ENCODE measurements around the gene SAA1. TPM values are rescaled to one million over a fixed set of nuclear protein-coding genes. Genes with fewer than 3 reads are reported as not detected.
A peak's percentile ranks its signal among the peaks of the same experiment; 100 is the strongest.
"Not testable (repeated sequence)": the region's sequence is repeated elsewhere in the genome, so short reads cannot be mapped to it uniquely, and the experiment has no call there.

The SAA1 gene
- total and polyA plus RNA-seq, 10 of the 15 experiments (the other 5 are each of a cell fraction or from before 2014, with no cell fraction given): 0.36 to 6.9 TPM; not detected in 8

GRCh38 chr11:18247191-18247581 lies 18.9 kb upstream of the SAA1 start:
- 0 out of 3 replicates have a peak, but pooled peaks have one; percentile 1 for TF ChIP-seq POU2F2 (IDR thresholded peaks at IDR 0.05; ENCODE audit: borderline replicate concordance, low read depth, low read length)

GRCh38 chr11:18248561-18248960 lies 17.5 kb upstream of the SAA1 start, which contains the start of gene SAA2:
SAA2 (minus strand) TSS chr11:18248668; CDS start chr11:18248011, 657 bp downstream.
- no peak for FAIRE-seq
- H3K36me3 ChIP-seq (ENCODE audit: control insufficient read depth in 2 of 2, insufficient read depth in 2 of 2, low read length in 1 of 2): no peaks in the 10 kb centered on the region
- ChIA-PET POLR2A (no interaction called here), RAD21 (ENCODE audit: unreplicated experiment) (interaction anchor here (1.3 kb wide), 1 partner anchor 73 kb away, joined by 5 read pairs; the partner anchor contains the start of gene HPS5), SMC1A (ENCODE audit: uncharacterized antibody, unreplicated experiment) (interaction anchor here (0.8 to 1.3 kb wide), 2 partner anchors 12 to 73 kb away, joined by 3 read pairs; partner anchors contain the start of gene HPS5), CTCF (interaction anchor here (1.0 kb wide), 1 partner anchor 133 kb away, joined by 4 read pairs; no protein-coding TSS in a partner anchor)
- no peak for ATAC-seq
- H3K4me2 ChIP-seq (ENCODE audit: control insufficient read depth, insufficient read depth): no peak within 1 kb of the TSS
- no peak for DNase-seq (ENCODE audit: low read depth, low spot score)
- H3K9me3 ChIP-seq (replicated peaks; ENCODE audit: control insufficient read depth, insufficient read depth, low read length): no peaks in the 10 kb centered on the region
- H3K9ac ChIP-seq (ENCODE audit: control insufficient read depth, insufficient read depth, low read length): no peak within 1 kb of the TSS
- in situ Hi-C loops (cut with MboI) (no loop called here), intact Hi-C loops (cut with micrococcal nuclease; ENCODE audit: unreplicated experiment) (loop anchor here (10.0 kb wide), 3 partner anchors 276 to 476 kb away; partner anchors contain the start of genes IGSF22 and TSG101)
- H2AFZ ChIP-seq (ENCODE audit: control insufficient read depth, low read depth, low read length): no peak within 1 kb of the TSS
- H3K4me1 ChIP-seq (ENCODE audit: control insufficient read depth, insufficient read depth, low read length): peaks cover 25% of the 10 kb centered on the region
- H4K20me1 ChIP-seq (ENCODE audit: control insufficient read depth, insufficient read depth): no peaks in the 10 kb centered on the region
- no peaks in the 10 kb centered on the region for H3K27me3 ChIP-seq (replicated peaks in 1 of 2; ENCODE audit: control insufficient read depth in 2 of 2, insufficient read depth in 2 of 2, low read length in 1 of 2)
- H3K79me2 ChIP-seq (ENCODE audit: control insufficient read depth, insufficient read depth, low read length): no peaks in the 10 kb centered on the region
- no TSS peak for BruUV-seq (replicated peaks)
- H3K4me3 ChIP-seq: no peak within 1 kb of the TSS
- no peak within 1 kb of the TSS for H3K27ac ChIP-seq (ENCODE audit: control insufficient read depth, insufficient read depth)
- WGBS (ENCODE audit: insufficient coverage, insufficient replicate concordance, low lambda C conversion rate, missing lambda C conversion rate): 30% methylated on average over 5 of the region's 5 CpGs
- TF ChIP-seq PML (IDR thresholded peaks at IDR 0.05; ENCODE audit: low read length): no peak
- TF ChIP-seq SUPT20H (IDR thresholded peaks at IDR 0.05; ENCODE audit: borderline replicate concordance, control insufficient read depth, low read depth, low read length): no peak
- TF ChIP-seq KDM1A (IDR thresholded peaks at IDR 0.05; ENCODE audit: borderline replicate concordance): no peak
- no peak for TF ChIP-seq EGR1 (IDR thresholded peaks at IDR 0.05; ENCODE audit: borderline replicate concordance in 1 of 2, low read depth in 2 of 2, low read length in 2 of 2)
- TF ChIP-seq NFXL1 (IDR thresholded peaks at IDR 0.05; ENCODE audit: borderline replicate concordance): no peak
- no peak for TF ChIP-seq ZNF24 (IDR thresholded peaks at IDR 0.05)
- TF ChIP-seq ZBTB4 (CRISPR knock-in tag; IDR thresholded peaks at IDR 0.05): no peak
- no peak for TF ChIP-seq FOXK2 (IDR thresholded peaks at IDR 0.05)
- TF ChIP-seq FOS (IDR thresholded peaks at IDR 0.05; ENCODE audit: borderline replicate concordance, extremely low read depth, insufficient read length): no peak
- no peak for TF ChIP-seq ATF3 (IDR thresholded peaks at IDR 0.05; ENCODE audit: borderline replicate concordance, extremely low read depth, low read depth, low read length)
- no peak for TF ChIP-seq KLF5 (IDR thresholded peaks at IDR 0.05; ENCODE audit: partially characterized antibody)

More at GRCh38 chr11:18247191-18247581, 18.9 kb upstream of the SAA1 start:
- DNase-seq (ENCODE audit: low read depth, low spot score); in situ Hi-C loops (cut with MboI); H3K9me3 ChIP-seq (replicated peaks; ENCODE audit: control insufficient read depth, insufficient read depth, low read length); H2AFZ ChIP-seq (ENCODE audit: control insufficient read depth, low read depth, low read length); H3K36me3 ChIP-seq (ENCODE audit: control insufficient read depth in 2 of 2, insufficient read depth in 2 of 2, low read length in 1 of 2); BruUV-seq (replicated peaks); H4K20me1 ChIP-seq (ENCODE audit: control insufficient read depth, insufficient read depth); H3K79me2 ChIP-seq (ENCODE audit: control insufficient read depth, insufficient read depth, low read length); H3K9ac ChIP-seq (ENCODE audit: control insufficient read depth, insufficient read depth, low read length); H3K27me3 ChIP-seq (replicated peaks in 1 of 2; ENCODE audit: control insufficient read depth in 2 of 2, insufficient read depth in 2 of 2, low read length in 1 of 2); H3K4me3 ChIP-seq; FAIRE-seq: not testable (repeated sequence)
- intact Hi-C loops (cut with micrococcal nuclease; ENCODE audit: unreplicated experiment): loop anchor here (2.0 to 10.0 kb wide), 4 partner anchors 74 to 478 kb away; partner anchors contain the start of genes IGSF22 and TSG101
- ChIA-PET CTCF (interaction anchor here (1.1 kb wide), 1 partner anchor 19 kb away, joined by 3 read pairs; the partner anchor contains the start of gene SAA1), SMC1A (ENCODE audit: uncharacterized antibody, unreplicated experiment) (interaction anchor here (3.9 to 4.8 kb wide), 3 partner anchors 67 to 149 kb away, joined by 40 to 48 read pairs (median 42); partner anchors contain the start of genes HPS5 and LDHA), POLR2A (interaction anchor here (1.4 to 1.6 kb wide), 2 partner anchors 74 to 148 kb away, joined by 3 to 4 read pairs; partner anchors contain the start of gene HPS5), RAD21 (ENCODE audit: unreplicated experiment) (interaction anchor here (1.1 to 4.3 kb wide), 2 partner anchors 74 to 150 kb away, joined by 3 to 39 read pairs; partner anchors contain the start of gene LDHA)
- peak; percentile 8 for ATAC-seq
- Histone ChIP-seq H3K4me2 (ENCODE audit: control insufficient read depth, insufficient read depth) (peak overlapping the region; percentile 45; the same call in 1 of the 2 replicates), H3K4me1 (ENCODE audit: control insufficient read depth, insufficient read depth, low read length) (peaks cover 25% of the 10 kb centered on the region), H3K27ac (ENCODE audit: control insufficient read depth, insufficient read depth) (peak overlapping the region; percentile 85; the same call in 1 of the 2 replicates)
- 5% methylated on average over 4 of the region's 6 CpGs for WGBS (ENCODE audit: insufficient coverage, insufficient replicate concordance, low lambda C conversion rate, missing lambda C conversion rate)

Data from GM12878 (cell line).